ENCODE results near the gene S100A6.
"Not testable (repeated sequence)": the region's sequence is repeated elsewhere in the genome, so short reads cannot be mapped to it uniquely, and the experiment has no call there.

The S100A6 gene

DNA sequence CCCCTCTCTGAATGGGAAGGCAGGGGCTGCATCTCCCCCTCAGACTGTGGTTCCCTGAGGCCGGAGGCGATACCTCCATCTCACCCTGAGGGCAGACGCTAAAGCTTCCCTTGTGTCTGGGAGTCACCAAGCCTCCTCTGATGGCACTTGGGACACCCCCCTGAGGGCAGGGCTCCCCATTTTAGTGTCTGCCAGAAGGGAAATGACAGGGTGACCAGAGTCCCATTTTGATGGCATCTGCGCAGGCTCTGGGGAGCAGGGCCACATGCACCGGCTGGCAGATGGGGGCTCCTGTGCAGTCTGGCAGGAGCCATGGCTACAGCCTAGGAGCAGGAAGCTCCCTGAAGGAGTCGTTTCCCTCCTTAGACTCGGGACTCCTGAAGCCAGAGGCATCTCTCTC is 28.2 kb upstream of the S100A6 start:
- no peak for DNase-seq

GRCh38 chr1:153563483-153563901 is 27.7 kb upstream of the S100A6 start:
- peak in 1 of 2 donors; percentile 61 for DNase-seq

GRCh38 chr1:153562021-153562420 is 26.2 kb upstream of the S100A6 start:
- not testable (repeated sequence) for DNase-seq

GRCh38 chr1:153561466-153561985 is 25.7 kb upstream of the S100A6 start:
- no peak for DNase-seq

- DNase-seq = no peak
Measured at GRCh38 chr1:153560771-153561465, 25.1 kb upstream of the S100A6 start.

GRCh38 chr1:153560241-153560640 is 24.4 kb upstream of the S100A6 start:
- no peak for DNase-seq

DNA sequence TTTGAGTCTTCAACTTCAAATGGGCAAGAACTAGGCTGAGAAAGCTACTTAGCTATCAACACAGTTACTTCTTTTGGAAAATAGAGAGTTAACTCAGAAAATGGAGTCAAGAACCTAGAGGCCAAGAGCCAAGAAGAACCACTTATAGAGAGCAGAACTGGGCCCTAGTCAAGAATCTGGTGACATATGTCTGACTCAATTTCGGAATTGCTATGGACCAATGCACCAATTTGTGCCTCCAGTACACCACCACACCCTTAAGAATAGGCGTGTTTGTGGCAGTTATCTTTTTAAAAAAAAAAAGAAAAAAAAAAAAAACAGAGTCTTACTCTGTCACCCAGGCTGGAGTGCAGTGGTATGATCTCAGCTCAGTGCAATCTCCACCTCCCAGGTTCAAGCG is 22.1 kb upstream of the S100A6 start:
- DNase-seq = no peak

GRCh38 chr1:153556348-153556747 is 20.6 kb upstream of the S100A6 start:
- DNase-seq = no peak

- DNase-seq = no peak
Measured at GRCh38 chr1:153553830-153554541, 18.2 kb upstream of the S100A6 start.

GRCh38 chr1:153553096-153553495 is 17.3 kb upstream of the S100A6 start:
- DNase-seq = no peak

DNA sequence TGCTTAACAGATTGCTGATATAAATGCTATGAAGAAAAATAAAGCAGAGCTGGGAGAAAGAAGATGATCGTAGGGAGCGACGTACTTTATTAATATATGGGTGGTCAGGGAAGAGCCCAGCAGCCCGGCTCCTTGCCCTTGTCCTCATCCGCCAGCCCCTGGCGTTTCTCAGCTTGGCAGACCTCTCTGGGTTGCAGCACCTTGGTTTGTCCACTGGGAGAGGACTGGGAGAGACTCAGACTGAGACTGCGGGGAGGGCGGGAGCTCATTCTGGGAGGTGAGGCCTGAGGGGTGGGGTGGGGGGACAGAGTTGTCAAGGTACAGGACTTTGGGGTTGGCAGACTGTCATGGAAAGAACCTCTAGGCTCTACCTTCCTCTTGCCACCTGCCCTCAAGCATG is 16.5 kb upstream of the S100A6 start:
- no peak for DNase-seq

DNA sequence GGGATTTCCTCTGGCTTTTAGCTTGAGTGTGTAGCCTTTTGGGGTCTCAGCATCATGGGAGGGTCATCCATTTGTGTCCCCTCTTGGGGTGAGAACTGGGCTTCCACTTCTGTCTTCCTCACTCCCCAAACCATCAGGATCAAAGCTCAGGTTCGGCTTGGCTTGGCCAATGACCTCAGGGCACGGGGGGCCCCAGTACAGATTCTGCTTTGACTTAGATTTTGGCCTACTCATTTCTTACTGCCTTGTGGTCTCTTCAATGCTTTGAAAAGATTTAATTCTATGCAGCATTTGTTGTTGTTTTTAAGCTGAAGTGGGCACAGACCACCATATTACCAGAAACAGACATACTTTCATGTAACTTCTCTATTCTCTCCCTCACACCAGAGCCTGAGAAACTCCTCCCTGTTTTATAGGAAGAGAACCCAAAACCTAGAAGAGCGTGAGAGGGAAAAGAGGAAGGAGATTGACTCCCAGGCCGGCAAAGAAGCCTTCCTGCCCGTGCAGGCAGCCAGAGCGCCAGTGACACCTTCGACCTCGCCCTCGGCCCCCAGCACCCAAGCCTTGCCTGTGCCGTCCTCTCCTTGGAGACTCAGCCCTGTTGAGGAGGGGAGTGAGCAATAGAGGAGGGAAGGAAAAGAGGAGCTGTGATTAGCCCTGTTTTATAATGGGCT is 15.2 kb upstream of the S100A6 start:
- DNase-seq = peak; percentile 74 to 75

GRCh38 chr1:153550398-153550758 is 14.6 kb upstream of the S100A6 start:
- DNase-seq = no peak

DNA sequence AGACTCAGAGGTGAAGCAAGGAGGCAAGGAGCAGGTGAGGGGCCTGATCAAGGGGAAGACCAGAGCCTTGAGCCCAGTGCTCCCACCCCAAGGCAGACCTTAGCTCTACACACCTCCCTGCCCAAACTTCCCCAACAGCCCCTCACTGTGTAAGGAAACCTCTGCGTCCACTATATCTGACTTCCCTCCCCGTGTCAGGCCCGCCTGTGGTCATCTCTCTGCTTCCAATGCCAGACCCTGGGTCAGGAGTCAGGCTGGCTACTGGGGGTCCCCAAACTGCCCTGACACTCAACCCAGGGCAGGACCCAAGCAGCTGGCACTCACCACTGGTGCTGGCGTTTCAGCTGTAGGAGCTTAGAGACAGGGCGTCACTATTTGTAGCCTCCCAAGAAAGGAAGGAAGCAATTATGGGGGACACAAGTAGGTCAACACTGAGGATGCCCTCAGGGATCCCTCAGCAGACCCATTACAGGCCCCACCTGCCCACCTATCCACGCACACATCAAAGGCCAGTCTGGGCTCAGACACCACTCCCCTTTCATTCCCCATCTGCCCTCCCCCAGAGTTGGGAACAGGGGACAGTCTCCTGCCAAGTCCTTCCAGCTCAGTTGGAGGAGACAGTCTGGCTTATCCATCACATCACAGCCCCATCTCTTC is 14.1 kb upstream of the S100A6 start:
- DNase-seq = no peak

- DNase-seq = peak; percentile 58 to 60
Measured at GRCh38 chr1:153548722-153549688, 13.2 kb upstream of the S100A6 start, which contains the start of gene S100A3. TSS of gene S100A3 (minus strand) at chr1:153549258. CDS start at chr1:153548485, 773 bp downstream.

- DNase-seq = peak; percentile 42 to 47
Measured at GRCh38 chr1:153547560-153548551, 12.1 kb upstream of the S100A6 start.

DNA sequence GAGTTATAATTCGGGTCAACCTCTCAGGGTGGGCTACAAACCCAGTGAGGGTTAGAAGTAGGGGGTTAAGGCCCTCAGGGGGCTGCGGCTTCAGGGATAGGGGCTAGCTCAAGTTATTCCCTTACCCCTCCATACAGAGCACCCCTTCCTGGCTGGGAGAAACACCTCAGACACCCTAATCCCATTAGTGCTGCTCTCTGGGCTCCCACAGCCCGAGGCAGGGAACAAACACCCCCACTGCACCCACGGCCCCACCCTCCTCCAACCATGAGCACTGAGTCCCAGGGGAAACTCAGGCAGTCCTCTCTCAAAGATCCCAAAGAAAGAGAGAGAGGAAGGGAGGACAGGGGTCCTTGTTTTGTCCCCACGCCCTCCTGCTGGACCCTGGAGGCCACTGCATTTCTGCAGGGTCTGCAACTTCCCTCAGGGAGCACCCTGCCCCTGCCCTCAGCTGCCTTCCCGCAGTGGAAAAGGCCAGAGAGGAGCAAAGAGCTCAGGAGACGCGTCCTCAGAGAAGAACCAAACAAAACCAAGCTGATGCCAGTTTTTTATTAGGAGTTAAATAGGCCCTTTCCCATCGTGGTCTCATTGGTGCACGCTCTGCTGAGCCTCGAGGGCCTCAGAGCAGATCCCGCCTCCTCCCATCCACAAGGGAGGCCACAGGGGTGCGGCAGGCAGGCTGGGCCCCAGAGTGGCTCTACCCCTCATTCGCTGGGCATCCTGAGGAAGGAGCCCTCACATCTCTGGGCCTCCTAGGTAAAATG is 11.2 kb upstream of the S100A6 start:
- no peak for DNase-seq

- DNase-seq = no peak
Measured at GRCh38 chr1:153546371-153546770, 10.6 kb upstream of the S100A6 start.

Measured in inflammatory macrophage (primary cell).